Lung (tissue), 12 donors: ENCODE results near the gene GPR55. TPM values are rescaled to one million over a fixed set of nuclear protein-coding genes. Genes with fewer than 3 reads are reported as not detected.

Source experiments
- ATAC-seq: fragments of 200-7000 bp; cut with Tn5 transposase; one replicate; pipeline ENCODE4 v1.9.1; 2020; ENCODE audit warnings: moderate number of reproducible peaks; ENCODE audit not compliant: insufficient read depth, low FRiP score
- DNase-seq, 3 donors: peaks; one replicate each; pipeline ENCODE4 v3.0.0-alpha.2; 2013 to 2017
- H3K27ac ChIP-seq, 2 donors: one replicate each; pipeline ENCODE4 v1.5.1; 2013; ENCODE audit warnings: mild to moderate bottlenecking in 2 of 2, moderate library complexity in 2 of 2, control low read depth in 1 of 2, inconsistent platforms in 1 of 2, low read depth in 1 of 2, low read length in 1 of 2
- H3K27me3 ChIP-seq, 3 donors: one replicate each; pipeline ENCODE4 v1.5.1; 2013; ENCODE audit warnings: low read length in 2 of 3; ENCODE audit not compliant: control insufficient read depth in 3 of 3, insufficient read depth in 3 of 3
- H3K36me3 ChIP-seq, 4 donors: one replicate each; pipeline ENCODE4 v1.5.1; 2013; ENCODE audit warnings: low read length in 4 of 4, mild to moderate bottlenecking in 1 of 4, moderate library complexity in 1 of 4; ENCODE audit not compliant: control insufficient read depth in 4 of 4, insufficient read depth in 4 of 4
- H3K4me1 ChIP-seq, 5 donors: one replicate each; pipeline ENCODE4 v1.5.1; 2013; ENCODE audit warnings: low read length in 5 of 5, mild to moderate bottlenecking in 2 of 5, moderate library complexity in 1 of 5; ENCODE audit not compliant: control insufficient read depth in 5 of 5, insufficient read depth in 5 of 5
- H3K4me3 ChIP-seq: one replicate; pipeline ENCODE4 v1.5.1; 2013; ENCODE audit warnings: mild to moderate bottlenecking, control low read depth, moderate library complexity
- H3K9ac ChIP-seq, 2 donors: one replicate each; pipeline ENCODE4 v1.5.1; 2013; ENCODE audit warnings: low read length in 2 of 2, control low read depth in 1 of 2; ENCODE audit not compliant: insufficient read depth in 1 of 2
- H3K9me3 ChIP-seq, 4 donors: one replicate each; pipeline ENCODE4 v1.5.1; 2013; ENCODE audit warnings: low read length in 3 of 4, mild to moderate bottlenecking in 1 of 4, moderate library complexity in 1 of 4; ENCODE audit not compliant: control insufficient read depth in 4 of 4, insufficient read depth in 3 of 4
- CTCF ChIP-seq: IDR thresholded peaks from 2 replicates; pipeline ENCODE4 v1.5.1; 2012; ENCODE audit warnings: mild to moderate bottlenecking; ENCODE audit errors: control extremely low read depth, extremely low read depth
- WGBS, 2 donors: extraction: QIAGEN DNeasy Blood & Tissue Kit; methylation state at CpG; one replicate each; pipeline ENCODE4 v1.1.7; 2013; 5-methylcytosine and 5-hydroxymethylcytosine counted together
- polyA plus RNA-seq, 2 donors: library from polyadenylated mRNA; stranded (reverse); fragments of 200-250 nt; gene quantifications; one replicate each; pipeline ENCODE4 v1.2.1, GENCODE V29; 2013
- total RNA-seq, 2 donors: library from RNA; depleted of rRNA in 1 of 2; stranded (reverse); fragments of >200 nt in 1 of 2; gene quantifications; one replicate each; pipeline ENCODE4 v1.2.1, GENCODE V29; 2014 to 2021
- donor health status: control.
- donor health status: control.
- donor health status: Bipolar disorder and iron deficiency.
- donor health status: healthy.
- donor health status: DM: yes; HTN: yes; CAD: no.

The GPR55 gene
- total and polyA plus RNA-seq, 4 donors, result 0.18 to 0.58 (median 0.29) TPM

- H3K36me3 ChIP-seq, result no peaks in the 10 kb centered on the region
- H3K9me3 ChIP-seq, result peaks cover 0 to 2% (median 0%) of the 10 kb centered on the region in 4 donors
- ATAC-seq, result no peak
- no peak for TF ChIP-seq CTCF
- no peak for DNase-seq
- peaks cover 0 to 11% (median 0%) of the 10 kb centered on the region in 5 donors for H3K4me1 ChIP-seq
- peaks cover 0 to 3% (median 0%) of the 10 kb centered on the region in 3 donors for H3K27me3 ChIP-seq
- H3K9ac ChIP-seq, result no peak overlapping the region
- WGBS, 2 donors, result 88 to 97% methylated on average over 5 of the region's 5 CpGs
- no peak overlapping the region for H3K4me3 ChIP-seq
- H3K27ac ChIP-seq, result no peak overlapping the region
Measured at GRCh38 chr2:230912724-230913123, 12.3 kb downstream of the GPR55 start.

- H3K27ac ChIP-seq, result no peak overlapping the region
- no peak overlapping the region for H3K4me3 ChIP-seq
- peaks cover 0 to 11% (median 0%) of the 10 kb centered on the region in 5 donors for H3K4me1 ChIP-seq
- DNase-seq (no peak), ATAC-seq (no peak)
- H3K27me3 ChIP-seq, result peaks cover 0 to 3% (median 0%) of the 10 kb centered on the region in 3 donors
- H3K36me3 ChIP-seq, result no peaks in the 10 kb centered on the region
- no peak overlapping the region for H3K9ac ChIP-seq
- peaks cover 0 to 2% (median 0%) of the 10 kb centered on the region in 4 donors for H3K9me3 ChIP-seq
- WGBS, 2 donors, result 71 to 94% methylated on average over 5 of the region's 5 CpGs
- no peak for TF ChIP-seq CTCF
Measured at GRCh38 chr2:230912046-230912445, 13.0 kb downstream of the GPR55 start.

GRCh38 chr2:230910546-230911177 is 14.4 kb downstream of the GPR55 start:
- no peak for TF ChIP-seq CTCF
- Histone ChIP-seq H3K9ac (no peak overlapping the region), H3K27ac (no peak overlapping the region), H3K27me3 (peaks cover 0 to 3% (median 0%) of the 10 kb centered on the region in 3 donors), H3K4me3 (no peak overlapping the region), H3K4me1 (peaks cover 0 to 11% (median 0%) of the 10 kb centered on the region in 5 donors), H3K36me3 (no peaks in the 10 kb centered on the region), H3K9me3 (peaks cover 0 to 2% (median 0%) of the 10 kb centered on the region in 4 donors)
- DNase-seq (peak in 1 of 3 donors; percentile 7), ATAC-seq (no peak)
- 75 to 81% methylated on average over 13 of the region's 13 CpGs for WGBS, 2 donors
